GM23338 (cell line): ENCODE data around the gene MYBPC2. TPM values are rescaled to one million over a fixed set of nuclear protein-coding genes. Genes with fewer than 3 reads are reported as not detected.

Experiments
- ATAC-seq: fragments of 200-7000 bp; cut with Tn5 transposase; 3 replicates; pipeline ENCODE4 v1.9.1; 2020
- DNase-seq: peaks from one replicate; pipeline ENCODE4 v3.0.0-alpha.2; 2015; ENCODE audit warnings: low spot score
- H2AFZ ChIP-seq: fragments of 200-600 bp; sonication (generic); 2 replicates; pipeline ENCODE4 v1.8.0; 2016; ENCODE audit warnings: antibody characterized with exemption, mild to moderate bottlenecking, moderate library complexity
- H3F3A ChIP-seq: fragments of 200-600 bp; sonication (generic); replicated peaks from 2 replicates; pipeline ENCODE4 v1.8.0; 2017; ENCODE audit warnings: antibody characterized with exemption, mixed run types, low read depth
- H3K27ac ChIP-seq: fragments of 200-600 bp; sonication (generic); 2 replicates; pipeline ENCODE4 v1.6.1; 2016; ENCODE audit warnings: low read depth
- H3K27me3 ChIP-seq: fragments of 200-600 bp; sonication (generic); 2 replicates; pipeline ENCODE4 v1.8.0; 2016; ENCODE audit warnings: mild to moderate bottlenecking, mixed run types, moderate library complexity; ENCODE audit not compliant: insufficient read depth
- H3K36me3 ChIP-seq: fragments of 200-600 bp; sonication (generic); 2 replicates; pipeline ENCODE4 v1.8.0; 2016; ENCODE audit warnings: mild to moderate bottlenecking; ENCODE audit not compliant: insufficient read depth
- H3K4me1 ChIP-seq: fragments of 200-600 bp; sonication (generic); 2 replicates; pipeline ENCODE4 v1.8.0; 2016; ENCODE audit warnings: mild to moderate bottlenecking, moderate library complexity; ENCODE audit not compliant: insufficient read depth
- H3K4me2 ChIP-seq: fragments of 200-600 bp; sonication (generic); 2 replicates; pipeline ENCODE4 v1.7.1; 2017; ENCODE audit warnings: mixed run types
- H3K4me3 ChIP-seq: fragments of 200-600 bp; sonication (generic); 2 replicates; pipeline ENCODE4 v1.6.1; 2016; ENCODE audit warnings: mixed run types
- H3K79me2 ChIP-seq: fragments of 200-600 bp; sonication (generic); replicated peaks from 2 replicates; pipeline ENCODE4 v1.8.0; 2017; ENCODE audit warnings: mild to moderate bottlenecking; ENCODE audit not compliant: insufficient read depth
- H3K9me2 ChIP-seq: fragments of 200-600 bp; sonication (generic); 2 replicates; pipeline ENCODE4 v1.8.0; 2017; ENCODE audit not compliant: insufficient read depth
- H4K20me1 ChIP-seq: fragments of 200-600 bp; sonication (generic); replicated peaks from 2 replicates; pipeline ENCODE4 v1.8.0; 2017; ENCODE audit warnings: mild to moderate bottlenecking; ENCODE audit not compliant: insufficient read depth
- H3K27ac Mint-ChIP-seq: 2 replicates; pipeline ENCODE4 v1.8.0; 2020; ENCODE audit warnings: inconsistent platforms, mild to moderate bottlenecking, moderate library complexity, mixed read lengths
- H3K27me3 Mint-ChIP-seq: 3 replicates; pipeline ENCODE4 v1.8.0; 2022; ENCODE audit warnings: low read depth, mild to moderate bottlenecking, moderate library complexity, mixed read lengths, inconsistent platforms; ENCODE audit not compliant: insufficient read depth, poor library complexity
- H3K36me3 Mint-ChIP-seq: 3 replicates; pipeline ENCODE4 v1.8.0; 2021; ENCODE audit warnings: low read depth, mild to moderate bottlenecking, inconsistent platforms, moderate library complexity, mixed read lengths
- H3K4me1 Mint-ChIP-seq: 3 replicates; pipeline ENCODE4 v1.8.0; 2020; ENCODE audit warnings: mild to moderate bottlenecking, inconsistent platforms, mixed read lengths
- H3K4me3 Mint-ChIP-seq: 3 replicates; pipeline ENCODE4 v1.8.0; 2021; ENCODE audit warnings: moderate library complexity, mild to moderate bottlenecking, inconsistent platforms, mixed read lengths
- H3K9me3 Mint-ChIP-seq: 3 replicates; pipeline ENCODE4 v1.8.0; 2020; ENCODE audit warnings: moderate library complexity, mild to moderate bottlenecking, inconsistent platforms, mixed read lengths
- CTCF ChIP-seq, 2 experiments: fragments of 200-600 bp in 1 of 2; sonication (generic) in 1 of 2; conservative IDR thresholded peaks; 2 replicates each; pipeline versions ENCODE4 v1.5.1 to v1.6.1; 2016 to 2017; ENCODE audit warnings: antibody characterized with exemption in 2 of 2, low read depth in 2 of 2, mild to moderate bottlenecking in 2 of 2, moderate library complexity in 1 of 2
- STAT1 ChIP-seq: IDR thresholded peaks from one replicate; pipeline ENCODE4 v1.6.1; 2016; ENCODE audit warnings: antibody characterized with exemption; ENCODE audit not compliant: unreplicated experiment
- ZNF114 ChIP-seq: fragments of 250-450 bp; sonication (Bioruptor Pico); IDR thresholded peaks from 2 replicates; pipeline ENCODE4 v1.5.0; 2020; ENCODE audit warnings: mild to moderate bottlenecking, moderate library complexity
- ZNF331 ChIP-seq: fragments of 250-450 bp; sonication (Bioruptor Pico); IDR thresholded peaks from 2 replicates; pipeline ENCODE4 v1.5.0; 2020; ENCODE audit warnings: low read depth, mild to moderate bottlenecking, moderate library complexity
- polyA plus RNA-seq: library from polyadenylated mRNA; unstranded; fragments of >200 nt; fragmentation: Nextera tagmentation; extraction: Ambion mirVana; gene quantifications from 2 replicates; pipeline ENCODE4 v1.2.1, GENCODE V29; 2016
- total RNA-seq: library from RNA; depleted of rRNA; stranded (reverse); fragments of >200 nt; shearing (Covaris generic); gene quantifications from 2 replicates; pipeline ENCODE4 v1.2.3, GENCODE V29; 2014
- TF ChIP-seq, protein P1 (sequence below): fragments of 250-450 bp; sonication (Bioruptor Pico); IDR thresholded peaks from 2 replicates; pipeline ENCODE4 v1.5.0; 2020; ENCODE audit warnings: mild to moderate bottlenecking, moderate library complexity
- TF ChIP-seq, protein P2 (sequence below): IDR thresholded peaks from one replicate; pipeline ENCODE4 v1.6.1; 2018; ENCODE audit warnings: antibody characterized with exemption; ENCODE audit not compliant: unreplicated experiment

Gene MYBPC2
- total and polyA plus RNA-seq, 2 experiments from 2014 or later: 4.2 to 5.9 TPM

- Histone ChIP-seq H3K4me3 (no peak overlapping the region), H3K36me3 (no peaks in the 10 kb centered on the region), H3K9me2 (0 out of 2 replicates have a peak, but pooled peaks cover 3% of the 10 kb centered on the region), H3F3A (no peaks in the 10 kb centered on the region), H3K79me2 (no peaks in the 10 kb centered on the region), H2AFZ (peak overlapping the region; percentile 88; the same call in 1 of the 2 replicates), H4K20me1 (no peaks in the 10 kb centered on the region), H3K4me2 (peak overlapping the region; percentile 55; the same call in 1 of the 2 replicates), H3K4me1 (peaks cover 6% of the 10 kb centered on the region; the same call in 1 of the 2 replicates), H3K27ac (no peak overlapping the region), H3K27me3 (no peaks in the 10 kb centered on the region)
- peaks cover 55% of the 10 kb centered on the region for H3K36me3 Mint-ChIP-seq
- H3K27me3 Mint-ChIP-seq: peaks cover 2% of the 10 kb centered on the region
- H3K4me1 Mint-ChIP-seq: no peaks in the 10 kb centered on the region
- peaks cover 97% of the 10 kb centered on the region for H3K9me3 Mint-ChIP-seq
- H3K4me3 Mint-ChIP-seq: no peak overlapping the region
- no peak overlapping the region for H3K27ac Mint-ChIP-seq
- ATAC-seq (no peak), DNase-seq (peak; percentile 22)
- TF ChIP-seq CTCF (conservative IDR thresholded peaks at IDR 0.05; ENCODE audit: low read depth in 2 of 2) (no peak), ZNF331 (CRISPR knock-in tag) (no peak), STAT1 (no peak)
- TF ChIP-seq, protein P1, sequence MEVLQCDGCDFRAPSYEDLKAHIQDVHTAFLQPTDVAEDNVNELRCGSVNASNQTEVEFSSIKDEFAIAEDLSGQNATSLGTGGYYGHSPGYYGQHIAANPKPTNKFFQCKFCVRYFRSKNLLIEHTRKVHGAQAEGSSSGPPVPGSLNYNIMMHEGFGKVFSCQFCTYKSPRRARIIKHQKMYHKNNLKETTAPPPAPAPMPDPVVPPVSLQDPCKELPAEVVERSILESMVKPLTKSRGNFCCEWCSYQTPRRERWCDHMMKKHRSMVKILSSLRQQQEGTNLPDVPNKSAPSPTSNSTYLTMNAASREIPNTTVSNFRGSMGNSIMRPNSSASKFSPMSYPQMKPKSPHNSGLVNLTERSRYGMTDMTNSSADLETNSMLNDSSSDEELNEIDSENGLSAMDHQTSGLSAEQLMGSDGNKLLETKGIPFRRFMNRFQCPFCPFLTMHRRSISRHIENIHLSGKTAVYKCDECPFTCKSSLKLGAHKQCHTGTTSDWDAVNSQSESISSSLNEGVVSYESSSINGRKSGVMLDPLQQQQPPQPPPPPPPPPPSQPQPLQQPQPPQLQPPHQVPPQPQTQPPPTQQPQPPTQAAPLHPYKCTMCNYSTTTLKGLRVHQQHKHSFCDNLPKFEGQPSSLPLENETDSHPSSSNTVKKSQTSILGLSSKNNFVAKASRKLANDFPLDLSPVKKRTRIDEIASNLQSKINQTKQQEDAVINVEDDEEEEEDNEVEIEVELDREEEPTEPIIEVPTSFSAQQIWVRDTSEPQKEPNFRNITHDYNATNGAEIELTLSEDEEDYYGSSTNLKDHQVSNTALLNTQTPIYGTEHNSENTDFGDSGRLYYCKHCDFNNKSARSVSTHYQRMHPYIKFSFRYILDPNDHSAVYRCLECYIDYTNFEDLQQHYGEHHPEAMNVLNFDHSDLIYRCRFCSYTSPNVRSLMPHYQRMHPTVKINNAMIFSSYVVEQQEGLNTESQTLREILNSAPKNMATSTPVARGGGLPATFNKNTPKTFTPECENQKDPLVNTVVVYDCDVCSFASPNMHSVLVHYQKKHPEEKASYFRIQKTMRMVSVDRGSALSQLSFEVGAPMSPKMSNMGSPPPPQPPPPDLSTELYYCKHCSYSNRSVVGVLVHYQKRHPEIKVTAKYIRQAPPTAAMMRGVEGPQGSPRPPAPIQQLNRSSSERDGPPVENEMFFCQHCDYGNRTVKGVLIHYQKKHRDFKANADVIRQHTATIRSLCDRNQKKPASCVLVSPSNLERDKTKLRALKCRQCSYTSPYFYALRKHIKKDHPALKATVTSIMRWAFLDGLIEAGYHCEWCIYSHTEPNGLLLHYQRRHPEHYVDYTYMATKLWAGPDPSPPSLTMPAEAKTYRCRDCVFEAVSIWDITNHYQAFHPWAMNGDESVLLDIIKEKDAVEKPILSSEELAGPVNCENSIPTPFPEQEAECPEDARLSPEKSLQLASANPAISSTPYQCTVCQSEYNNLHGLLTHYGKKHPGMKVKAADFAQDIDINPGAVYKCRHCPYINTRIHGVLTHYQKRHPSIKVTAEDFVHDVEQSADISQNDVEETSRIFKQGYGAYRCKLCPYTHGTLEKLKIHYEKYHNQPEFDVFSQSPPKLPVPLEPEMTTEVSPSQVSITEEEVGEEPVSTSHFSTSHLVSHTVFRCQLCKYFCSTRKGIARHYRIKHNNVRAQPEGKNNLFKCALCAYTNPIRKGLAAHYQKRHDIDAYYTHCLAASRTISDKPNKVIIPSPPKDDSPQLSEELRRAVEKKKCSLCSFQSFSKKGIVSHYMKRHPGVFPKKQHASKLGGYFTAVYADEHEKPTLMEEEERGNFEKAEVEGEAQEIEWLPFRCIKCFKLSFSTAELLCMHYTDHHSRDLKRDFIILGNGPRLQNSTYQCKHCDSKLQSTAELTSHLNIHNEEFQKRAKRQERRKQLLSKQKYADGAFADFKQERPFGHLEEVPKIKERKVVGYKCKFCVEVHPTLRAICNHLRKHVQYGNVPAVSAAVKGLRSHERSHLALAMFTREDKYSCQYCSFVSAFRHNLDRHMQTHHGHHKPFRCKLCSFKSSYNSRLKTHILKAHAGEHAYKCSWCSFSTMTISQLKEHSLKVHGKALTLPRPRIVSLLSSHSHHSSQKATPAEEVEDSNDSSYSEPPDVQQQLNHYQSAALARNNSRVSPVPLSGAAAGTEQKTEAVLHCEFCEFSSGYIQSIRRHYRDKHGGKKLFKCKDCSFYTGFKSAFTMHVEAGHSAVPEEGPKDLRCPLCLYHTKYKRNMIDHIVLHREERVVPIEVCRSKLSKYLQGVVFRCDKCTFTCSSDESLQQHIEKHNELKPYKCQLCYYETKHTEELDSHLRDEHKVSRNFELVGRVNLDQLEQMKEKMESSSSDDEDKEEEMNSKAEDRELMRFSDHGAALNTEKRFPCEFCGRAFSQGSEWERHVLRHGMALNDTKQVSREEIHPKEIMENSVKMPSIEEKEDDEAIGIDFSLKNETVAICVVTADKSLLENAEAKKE: no peak
These were observed 18.5 kb downstream of the MYBPC2 start for GRCh38 chr19:50451223-50451534.

DNA sequence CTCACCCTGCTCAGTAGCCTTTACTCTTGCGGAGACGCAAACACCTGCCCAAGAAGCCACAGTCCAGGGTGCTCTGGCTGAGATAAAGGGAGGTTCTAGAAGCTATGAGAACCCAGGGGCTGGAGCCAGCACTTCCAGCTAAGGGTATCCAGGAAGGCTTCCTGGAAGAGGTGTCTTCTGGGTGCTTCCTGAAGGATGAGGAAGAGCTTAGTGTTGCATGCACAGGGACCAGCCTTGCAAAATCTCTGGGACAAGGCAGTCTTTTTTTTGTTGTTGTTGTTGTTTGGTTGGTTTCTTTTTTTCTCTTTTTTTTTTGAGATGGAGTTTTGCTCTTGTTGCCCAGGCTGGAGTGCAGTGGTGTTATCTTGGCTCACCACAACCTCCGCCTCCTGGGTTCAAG lies 20.6 kb downstream of the MYBPC2 start:
- DNase-seq: no peak
- no peak overlapping the region for H3K27ac ChIP-seq
- H3K9me2 ChIP-seq: 0 out of 2 replicates have a peak, but pooled peaks cover 3% of the 10 kb centered on the region
- ATAC-seq: no peak
- H3K27me3 Mint-ChIP-seq: peaks cover 6% of the 10 kb centered on the region
- H3K4me1 Mint-ChIP-seq: no peaks in the 10 kb centered on the region
- no peaks in the 10 kb centered on the region for H3K27me3 ChIP-seq
- no peaks in the 10 kb centered on the region for H3K79me2 ChIP-seq
- no peaks in the 10 kb centered on the region for H4K20me1 ChIP-seq
- no peak overlapping the region for H3K27ac Mint-ChIP-seq
- H2AFZ ChIP-seq: no peak overlapping the region
- peaks cover 6% of the 10 kb centered on the region; the same call in 1 of the 2 replicates for H3K4me1 ChIP-seq
- H3K36me3 ChIP-seq: no peaks in the 10 kb centered on the region
- H3K9me3 Mint-ChIP-seq: peaks cover 96% of the 10 kb centered on the region
- no peak overlapping the region for H3K4me2 ChIP-seq
- H3K36me3 Mint-ChIP-seq: peaks cover 54% of the 10 kb centered on the region
- no peaks in the 10 kb centered on the region for H3F3A ChIP-seq
- H3K4me3 ChIP-seq: no peak overlapping the region
- no peak overlapping the region for H3K4me3 Mint-ChIP-seq
- TF ChIP-seq, protein P2, sequence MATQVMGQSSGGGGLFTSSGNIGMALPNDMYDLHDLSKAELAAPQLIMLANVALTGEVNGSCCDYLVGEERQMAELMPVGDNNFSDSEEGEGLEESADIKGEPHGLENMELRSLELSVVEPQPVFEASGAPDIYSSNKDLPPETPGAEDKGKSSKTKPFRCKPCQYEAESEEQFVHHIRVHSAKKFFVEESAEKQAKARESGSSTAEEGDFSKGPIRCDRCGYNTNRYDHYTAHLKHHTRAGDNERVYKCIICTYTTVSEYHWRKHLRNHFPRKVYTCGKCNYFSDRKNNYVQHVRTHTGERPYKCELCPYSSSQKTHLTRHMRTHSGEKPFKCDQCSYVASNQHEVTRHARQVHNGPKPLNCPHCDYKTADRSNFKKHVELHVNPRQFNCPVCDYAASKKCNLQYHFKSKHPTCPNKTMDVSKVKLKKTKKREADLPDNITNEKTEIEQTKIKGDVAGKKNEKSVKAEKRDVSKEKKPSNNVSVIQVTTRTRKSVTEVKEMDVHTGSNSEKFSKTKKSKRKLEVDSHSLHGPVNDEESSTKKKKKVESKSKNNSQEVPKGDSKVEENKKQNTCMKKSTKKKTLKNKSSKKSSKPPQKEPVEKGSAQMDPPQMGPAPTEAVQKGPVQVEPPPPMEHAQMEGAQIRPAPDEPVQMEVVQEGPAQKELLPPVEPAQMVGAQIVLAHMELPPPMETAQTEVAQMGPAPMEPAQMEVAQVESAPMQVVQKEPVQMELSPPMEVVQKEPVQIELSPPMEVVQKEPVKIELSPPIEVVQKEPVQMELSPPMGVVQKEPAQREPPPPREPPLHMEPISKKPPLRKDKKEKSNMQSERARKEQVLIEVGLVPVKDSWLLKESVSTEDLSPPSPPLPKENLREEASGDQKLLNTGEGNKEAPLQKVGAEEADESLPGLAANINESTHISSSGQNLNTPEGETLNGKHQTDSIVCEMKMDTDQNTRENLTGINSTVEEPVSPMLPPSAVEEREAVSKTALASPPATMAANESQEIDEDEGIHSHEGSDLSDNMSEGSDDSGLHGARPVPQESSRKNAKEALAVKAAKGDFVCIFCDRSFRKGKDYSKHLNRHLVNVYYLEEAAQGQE: no peak
- no peak for TF ChIP-seq ZNF114 (CRISPR knock-in tag)
- TF ChIP-seq STAT1: no peak
